Calu3 (cell line): ENCODE results near the gene CCNI. TPM values are rescaled to one million over a fixed set of nuclear protein-coding genes. Genes with fewer than 3 reads are reported as not detected.

Experiments
- BruUV-seq: library from RNA; stranded (reverse); fragments of 400-500 nt; replicated peaks from 2 replicates; lab custom pipeline; 2021; lab: Mats Ljungman, UMichigan
- CTCF ChIA-PET: fragments of 300-600 bp; sonication (Branson Sonifier 250); formaldehyde crosslinking; loops from one replicate; lab custom pipeline; 2022; ENCODE audit warnings: antibody characterized with exemption; lab: Charles Lee
- DNase-seq: peaks from one replicate; pipeline ENCODE4 v3.0.0; 2022
- H3K27ac Mint-ChIP-seq: one replicate; pipeline ENCODE4 v1.8.0; 2022; ENCODE audit warnings: mixed read lengths; ENCODE audit not compliant: unreplicated experiment
- H3K27me3 Mint-ChIP-seq: one replicate; pipeline ENCODE4 v1.8.0; 2022; ENCODE audit warnings: mixed read lengths; ENCODE audit not compliant: unreplicated experiment
- H3K36me3 Mint-ChIP-seq: one replicate; pipeline ENCODE4 v1.8.0; 2022; ENCODE audit warnings: mild to moderate bottlenecking, moderate library complexity, mixed read lengths; ENCODE audit not compliant: insufficient read depth, unreplicated experiment
- H3K4me1 Mint-ChIP-seq: one replicate; pipeline ENCODE4 v1.8.0; 2022; ENCODE audit warnings: mild to moderate bottlenecking, low read depth, mixed read lengths; ENCODE audit not compliant: unreplicated experiment
- H3K4me3 Mint-ChIP-seq: one replicate; pipeline ENCODE4 v1.8.0; 2022; ENCODE audit warnings: mild to moderate bottlenecking, low read depth, moderate library complexity, mixed read lengths; ENCODE audit not compliant: unreplicated experiment
- H3K9me3 Mint-ChIP-seq: one replicate; pipeline ENCODE4 v1.8.0; 2022; ENCODE audit warnings: low read depth, mixed read lengths; ENCODE audit not compliant: unreplicated experiment
- CTCF ChIP-seq: fragments of 200-600 bp; IDR thresholded peaks from one replicate; pipeline ENCODE4 v1.8.0; 2022; ENCODE audit warnings: antibody characterized with exemption; ENCODE audit not compliant: unreplicated experiment
- intact Hi-C: fragments of 100-400 bp; cut with micrococcal nuclease; formaldehyde crosslinking; loops from one replicate; pipeline ENCODE4 v1.10.0; 2022; ENCODE audit not compliant: unreplicated experiment
- total RNA-seq: library from RNA; stranded (reverse); gene quantifications from 2 replicates; pipeline ENCODE4 v1.2.3, GENCODE V29; 2022

CCNI gene
- total RNA-seq, 1 experiment from 2014 or later: 136 TPM

DNA sequence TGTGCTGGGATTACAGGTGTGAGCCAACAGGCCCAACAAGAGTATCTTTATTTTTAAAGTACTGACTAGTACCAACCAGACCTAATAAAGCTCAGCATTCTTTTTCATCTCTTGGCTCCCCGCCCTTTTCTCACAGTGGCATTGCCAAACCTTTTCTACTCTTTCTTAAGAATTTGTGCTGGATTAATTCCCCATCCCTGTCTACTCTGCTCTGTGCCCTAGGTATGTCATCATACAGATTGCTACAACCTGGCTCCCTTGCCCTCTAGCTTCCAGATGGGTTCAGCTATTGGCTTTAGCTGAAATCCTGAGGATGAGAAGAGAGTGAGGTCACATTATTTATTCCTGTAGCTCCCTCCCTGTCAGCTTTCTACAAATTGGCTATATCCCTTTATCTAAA is 34.9 kb upstream of the CCNI start:
- TF ChIP-seq CTCF: no peak
- no TSS peak for BruUV-seq
- Mint-ChIP-seq H3K4me3 (no peak overlapping the region), H3K36me3 (no peaks in the 10 kb centered on the region), H3K9me3 (no peaks in the 10 kb centered on the region), H3K4me1 (no peaks in the 10 kb centered on the region), H3K27me3 (no peaks in the 10 kb centered on the region), H3K27ac (no peak overlapping the region)
- no peak for DNase-seq
- CTCF ChIA-PET: interaction anchor here (0.7 kb wide), 1 partner anchor 16 kb away, joined by 5 read pairs; no protein-coding TSS in a partner anchor
- intact Hi-C loops: no loop called here

- H3K27ac Mint-ChIP-seq: no peak overlapping the region
- no peak overlapping the region for H3K4me3 Mint-ChIP-seq
Measured at GRCh38 chr4:77104791-77105540, 29.2 kb upstream of the CCNI start.

DNA sequence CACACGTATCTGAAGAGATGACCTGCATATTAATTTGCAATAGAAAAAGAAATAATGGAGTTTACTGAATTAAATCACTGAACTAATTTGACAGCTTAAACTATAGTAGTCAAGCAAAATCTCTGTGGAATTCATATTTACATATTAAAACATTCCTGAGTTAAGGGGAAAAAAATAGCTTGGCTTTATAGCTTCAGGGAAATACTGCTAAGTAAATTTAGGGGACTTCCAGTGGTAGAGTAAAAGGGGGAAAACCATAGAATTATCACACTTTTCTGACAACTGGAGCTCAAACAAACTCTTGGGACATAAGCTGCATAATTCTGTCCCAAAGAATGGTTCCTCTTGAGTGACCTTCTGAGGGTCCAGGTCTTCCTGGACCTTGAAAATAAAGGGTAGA is 28.6 kb upstream of the CCNI start:
- Mint-ChIP-seq H3K27ac (no peak overlapping the region), H3K9me3 (no peaks in the 10 kb centered on the region), H3K4me1 (peaks cover 12% of the 10 kb centered on the region), H3K4me3 (no peak overlapping the region), H3K36me3 (no peaks in the 10 kb centered on the region), H3K27me3 (no peaks in the 10 kb centered on the region)
- intact Hi-C loops: no loop called here
- DNase-seq: no peak
- TF ChIP-seq CTCF: no peak
- BruUV-seq: no TSS peak
- CTCF ChIA-PET: no interaction called here

More at GRCh38 chr4:77104791-77105540, 29.2 kb upstream of the CCNI start:
- no peaks in the 10 kb centered on the region for H3K36me3 Mint-ChIP-seq
- CTCF ChIA-PET: no interaction called here
- peaks cover 11% of the 10 kb centered on the region for H3K4me1 Mint-ChIP-seq
- H3K27me3 Mint-ChIP-seq: no peaks in the 10 kb centered on the region
- no TSS peak for BruUV-seq
- DNase-seq: peak; percentile 46
- intact Hi-C loops: no loop called here
- no peaks in the 10 kb centered on the region for H3K9me3 Mint-ChIP-seq
- no peak for TF ChIP-seq CTCF

GRCh38 chr4:77100234-77100633 is 24.4 kb upstream of the CCNI start:
- no peaks in the 10 kb centered on the region for H3K36me3 Mint-ChIP-seq
- BruUV-seq: no TSS peak
- no peaks in the 10 kb centered on the region for H3K9me3 Mint-ChIP-seq
- no peak overlapping the region for H3K4me3 Mint-ChIP-seq
- no peaks in the 10 kb centered on the region for H3K27me3 Mint-ChIP-seq
- CTCF ChIA-PET: no interaction called here
- no peak for DNase-seq
- intact Hi-C loops: no loop called here
- TF ChIP-seq CTCF: no peak
- H3K4me1 Mint-ChIP-seq: peaks cover 16% of the 10 kb centered on the region
- H3K27ac Mint-ChIP-seq: no peak overlapping the region
